ENCODE data around the gene MYO5C.
A peak's percentile ranks its signal among the peaks of the same experiment; 100 is the strongest.
"Not testable (repeated sequence)": the region's sequence is repeated elsewhere in the genome, so short reads cannot be mapped to it uniquely, and the experiment has no call there.

Gene MYO5C

DNA sequence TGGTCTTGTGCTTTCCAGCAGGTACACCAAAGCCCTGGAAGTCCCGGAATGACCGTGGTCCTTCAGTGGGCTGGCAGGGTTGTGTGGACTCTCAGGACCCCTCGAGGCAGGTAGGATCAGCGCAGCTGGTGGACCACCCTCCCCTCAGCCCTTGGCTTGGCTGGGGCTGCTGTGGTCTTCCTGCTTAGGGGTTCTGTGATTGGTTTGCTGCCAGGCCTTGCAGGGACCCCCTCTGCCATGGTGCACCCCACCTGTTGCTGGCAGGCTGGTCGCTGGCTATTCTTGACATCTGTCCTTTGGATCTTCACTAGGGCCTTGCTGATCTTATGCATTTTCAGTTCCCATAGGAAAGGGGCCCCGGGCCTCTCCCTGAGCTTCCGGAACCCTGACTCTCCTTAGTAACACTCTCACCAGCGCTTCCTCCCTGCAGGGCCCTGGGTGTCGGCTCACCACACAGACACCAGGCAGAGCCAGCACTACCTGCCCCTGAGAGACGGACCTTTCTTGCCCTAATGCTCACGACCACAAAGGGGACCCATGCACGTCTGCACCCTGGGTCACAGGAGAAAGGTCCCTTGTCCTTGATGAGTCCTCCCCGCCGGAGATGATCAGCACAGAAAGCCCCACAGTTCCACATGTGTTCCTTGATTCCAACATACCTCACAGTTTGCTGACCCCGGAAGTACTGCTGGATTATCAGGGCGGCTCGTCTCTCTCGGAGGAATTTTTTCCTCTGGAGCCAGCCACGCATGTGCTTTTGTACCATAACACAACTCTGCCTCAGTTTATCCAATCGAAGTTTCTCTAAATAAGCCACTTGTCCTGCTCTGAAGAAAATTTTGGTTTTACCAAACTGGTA, 51.7 kb downstream of the MYO5C start:
- DNase-seq (ENCODE audit: low spot score): no peak

DNA sequence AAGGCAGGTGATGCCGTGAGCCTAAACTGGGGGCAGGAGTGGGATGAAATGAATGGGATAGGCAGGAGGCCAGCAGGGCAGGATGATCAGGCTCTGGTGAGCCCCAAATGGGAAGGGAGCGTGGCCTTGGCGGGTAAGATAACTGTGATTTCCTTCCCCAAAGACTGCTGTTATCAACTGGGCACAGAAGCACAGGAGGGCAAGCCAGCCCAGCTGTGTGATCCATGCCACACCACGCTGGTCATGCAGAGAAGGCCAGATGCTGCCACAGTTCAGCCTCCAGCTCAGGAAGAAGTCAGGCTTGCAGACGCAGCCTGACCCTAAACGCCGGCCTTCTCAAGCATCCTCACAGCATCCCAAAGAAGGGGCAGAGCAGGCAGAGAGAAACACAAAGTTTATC, 52.3 kb downstream of the MYO5C start:
- no peak for DNase-seq (ENCODE audit: low spot score)

DNA sequence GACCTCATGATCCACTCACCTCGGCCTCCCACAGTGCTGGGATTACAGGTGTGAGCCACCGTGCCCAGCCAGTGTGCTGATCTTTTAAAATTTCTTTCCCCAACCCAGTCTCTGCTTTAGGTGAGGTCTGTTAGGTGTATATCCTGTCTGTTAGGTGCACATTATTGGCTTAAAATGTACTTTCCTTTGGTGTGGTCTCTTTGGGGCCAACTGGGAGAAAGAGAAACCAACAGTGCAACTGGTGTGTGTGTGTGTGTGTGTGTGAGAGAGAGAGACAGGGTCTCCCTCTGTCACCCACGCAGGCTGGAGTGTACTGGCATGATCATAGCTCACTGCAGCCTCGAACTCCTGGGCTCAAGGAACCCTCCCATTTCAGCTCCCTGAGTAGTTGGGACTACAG, 54.1 kb downstream of the MYO5C start:
- DNase-seq (ENCODE audit: low spot score): no peak

DNA sequence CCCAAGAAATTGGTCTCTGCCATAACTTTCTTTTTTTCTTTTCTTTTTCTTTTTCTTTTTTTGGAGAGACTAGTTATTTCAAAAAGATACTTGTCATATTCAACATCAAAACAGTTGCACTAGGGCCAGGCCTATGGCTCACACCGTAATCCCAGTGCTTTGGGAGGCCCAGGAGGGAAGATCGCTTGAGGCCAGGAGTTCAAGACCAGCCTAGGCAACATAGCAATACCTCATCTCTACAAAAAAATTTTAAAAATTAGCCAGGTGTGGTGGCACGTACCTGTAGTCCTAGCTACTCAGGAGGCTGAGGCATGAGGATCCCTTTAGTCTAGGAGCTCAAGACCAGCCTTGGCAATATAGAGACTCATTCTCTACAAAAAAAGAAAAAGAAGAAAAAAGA, 55.4 kb downstream of the MYO5C start:
- no peak for DNase-seq (ENCODE audit: low spot score)

DNA sequence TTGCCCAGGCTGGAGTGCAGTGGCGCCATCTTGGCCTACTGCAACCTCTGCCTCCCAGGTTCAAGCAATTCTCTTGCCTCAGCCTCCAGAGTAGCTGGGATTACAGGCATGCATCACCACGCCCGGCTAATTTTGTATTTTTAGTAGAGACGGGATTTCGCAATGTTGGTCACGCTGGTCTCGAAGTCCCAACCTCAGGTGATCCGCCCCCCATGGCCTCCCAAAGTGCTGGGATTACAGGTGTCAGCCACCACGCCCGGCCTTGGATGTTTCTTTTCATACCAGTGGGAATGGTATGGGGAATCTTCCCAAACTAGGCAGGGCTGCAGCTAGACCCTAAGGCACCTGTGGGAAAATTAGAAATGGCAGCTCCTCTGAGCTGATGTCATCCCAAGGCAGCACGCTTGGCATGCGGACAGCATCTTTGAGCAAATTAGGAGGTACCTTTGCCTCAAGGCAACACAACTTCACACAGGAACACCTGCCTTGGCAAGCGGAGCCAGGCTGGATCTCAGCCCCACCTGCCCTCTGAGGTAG, 56.5 kb downstream of the MYO5C start:
- not testable (repeated sequence) for DNase-seq (ENCODE audit: low spot score)

DNA sequence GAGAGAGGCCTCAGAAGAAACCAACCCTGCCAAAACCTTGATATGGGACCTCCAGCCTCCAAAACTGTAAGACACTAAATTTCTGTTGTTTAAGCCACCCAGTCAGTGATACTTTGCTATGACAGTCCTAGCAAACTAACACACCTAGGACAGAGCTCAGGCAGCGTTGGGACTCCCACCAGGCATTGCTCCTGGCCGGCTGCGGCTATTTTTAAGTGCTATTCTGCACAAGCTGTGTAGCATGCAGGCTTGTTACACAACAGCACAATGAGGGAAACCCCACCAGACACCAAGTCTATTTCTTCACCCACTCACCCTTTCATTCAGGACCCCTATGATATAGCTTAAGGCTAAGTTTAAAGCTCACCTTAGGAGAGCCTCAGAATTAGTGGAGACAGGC, 57.5 kb downstream of the MYO5C start:
- no peak for DNase-seq (ENCODE audit: low spot score)

DNA sequence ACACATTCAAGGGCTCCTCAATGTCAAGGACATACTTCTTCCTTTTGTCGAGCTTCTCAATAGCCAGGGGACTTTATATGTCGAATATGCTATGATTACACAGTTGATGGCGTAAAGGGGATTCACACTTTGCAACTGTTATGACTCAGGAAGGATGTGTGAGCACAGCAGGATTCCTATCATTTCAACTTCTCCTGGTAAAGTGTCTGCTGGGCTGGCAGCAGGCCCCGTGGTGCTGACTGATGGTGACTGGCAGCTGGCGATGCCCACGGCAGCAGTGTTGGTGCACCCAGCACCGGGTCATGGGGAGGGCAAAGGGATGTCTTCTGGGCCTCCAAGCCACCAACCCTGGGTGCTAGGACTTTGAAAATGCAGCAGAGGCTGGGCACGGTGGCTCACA, 59.6 kb downstream of the MYO5C start:
- DNase-seq (ENCODE audit: low spot score): no peak

DNA sequence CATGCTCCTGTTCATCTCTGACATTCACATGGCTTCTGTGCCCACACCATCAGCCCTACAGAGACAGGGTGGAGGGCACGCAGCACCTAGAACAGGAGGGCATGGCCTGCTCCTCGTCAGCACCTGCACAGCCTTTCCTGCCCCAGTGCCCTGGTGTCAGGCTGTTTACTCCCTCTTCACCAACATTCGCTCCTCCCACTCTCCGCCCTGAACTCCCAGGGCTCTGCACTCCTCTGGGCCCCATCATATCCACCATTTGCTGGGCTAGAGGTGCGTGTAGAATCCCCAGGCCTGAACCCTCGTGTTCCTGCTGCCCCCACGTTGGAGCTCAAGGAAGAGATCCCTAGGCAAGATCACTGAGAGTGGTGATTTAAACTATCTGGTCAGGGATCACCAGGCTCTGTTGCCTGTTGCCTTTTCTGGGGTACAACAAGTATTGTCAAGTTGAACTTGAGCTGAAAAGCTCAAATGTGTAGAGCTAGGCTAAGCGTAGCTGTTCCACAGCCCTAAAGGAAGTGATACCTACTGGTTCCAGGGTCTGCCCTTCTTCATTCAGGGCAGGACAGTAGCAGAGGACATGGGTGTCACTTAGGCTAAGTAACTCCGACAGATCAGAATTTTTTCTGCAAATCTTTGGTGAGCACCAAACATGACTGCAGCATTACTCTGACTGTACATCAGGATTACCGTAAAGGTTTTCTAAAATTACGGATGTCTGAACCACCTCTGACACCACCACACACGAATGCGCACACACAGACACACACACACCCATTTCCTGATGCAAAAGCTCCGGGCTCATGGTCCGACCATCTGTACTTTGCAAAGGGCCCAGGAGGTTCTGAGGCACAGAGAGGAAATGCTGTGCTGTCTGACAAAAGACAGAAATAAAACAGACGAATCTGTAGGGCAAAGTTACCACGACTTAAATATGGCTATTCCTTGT, 60.7 kb downstream of the MYO5C start:
- DNase-seq (ENCODE audit: low spot score): no peak

DNA sequence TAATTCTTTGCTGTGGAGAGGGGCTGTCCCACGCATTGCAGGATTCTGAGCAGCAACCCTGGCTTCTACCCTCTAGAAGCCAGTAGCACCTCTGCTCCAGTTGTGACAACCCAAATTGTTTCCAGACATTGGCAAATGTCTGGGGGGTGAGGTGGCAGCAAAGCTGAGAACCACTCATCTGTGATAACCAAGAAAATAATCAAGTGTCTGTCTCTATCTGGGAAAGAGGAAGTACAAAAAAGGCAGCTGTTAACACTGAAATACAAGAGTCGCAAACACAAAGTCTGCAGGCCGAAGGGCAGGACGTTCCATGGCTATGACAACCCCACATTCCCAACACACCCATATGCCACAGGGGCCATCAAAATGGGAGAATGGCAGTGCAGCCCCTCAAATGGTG, 62.2 kb downstream of the MYO5C start:
- peak; percentile 32 for DNase-seq (ENCODE audit: low spot score)

DNA sequence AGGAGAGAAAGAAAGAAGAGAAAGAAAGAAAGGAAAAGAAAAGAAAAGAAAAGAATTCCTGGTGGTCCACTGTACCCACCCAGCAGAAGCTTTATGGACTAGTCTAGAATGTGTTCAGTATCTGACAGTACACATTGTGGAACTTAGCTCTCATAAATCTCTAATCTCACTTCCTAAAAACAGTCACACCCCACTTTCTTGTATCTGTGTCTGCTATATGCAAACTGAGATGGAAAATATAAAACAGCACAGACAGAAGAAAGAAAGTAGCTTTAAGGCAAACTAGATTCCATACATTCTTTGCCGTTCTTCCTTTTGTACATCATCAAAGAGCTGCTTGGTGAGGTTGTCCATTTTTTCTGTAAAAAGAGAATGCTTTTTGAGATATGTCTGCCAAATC, 63.3 kb downstream of the MYO5C start:
- no peak for DNase-seq (ENCODE audit: low spot score)

DNA sequence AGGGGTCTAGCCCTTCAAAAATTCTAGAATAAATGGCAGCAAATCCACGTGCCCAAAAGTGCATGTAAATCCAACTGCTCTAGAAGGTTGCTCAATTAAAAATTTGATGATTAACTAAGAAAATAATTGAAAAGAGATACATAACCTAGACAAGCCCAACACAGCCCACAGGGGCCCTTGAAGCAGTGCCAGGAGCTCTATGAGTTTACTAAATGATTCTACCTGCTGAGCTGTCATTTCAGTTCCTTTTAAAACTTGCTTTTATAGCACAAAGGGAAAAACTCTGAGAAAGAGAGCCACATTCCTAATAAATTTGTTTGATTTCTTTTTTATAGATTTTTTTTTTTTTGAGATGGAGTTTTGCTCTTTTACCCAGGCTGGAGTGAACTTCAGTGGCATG, 65.5 kb downstream of the MYO5C start:
- DNase-seq (ENCODE audit: low spot score): no peak

DNA sequence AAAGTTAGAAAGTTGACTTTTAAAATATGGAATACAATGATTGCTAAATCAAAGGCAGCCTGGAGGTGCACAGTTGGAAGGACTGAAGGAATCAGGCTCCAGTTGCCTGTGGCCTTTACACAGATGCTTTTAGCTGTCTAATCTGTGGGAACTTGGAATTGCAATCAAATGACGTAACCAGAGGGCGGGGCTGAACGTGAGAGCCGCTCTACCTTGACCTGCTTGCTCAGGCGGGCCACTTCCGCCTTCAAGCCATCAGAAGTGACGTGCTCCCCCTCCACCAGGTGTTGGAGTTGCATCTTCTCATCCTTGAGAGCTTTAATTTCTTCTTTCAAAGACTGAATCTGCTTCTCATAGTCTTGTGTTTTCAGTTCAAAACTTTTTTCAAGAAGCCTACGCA, 66.7 kb downstream of the MYO5C start:
- DNase-seq (ENCODE audit: low spot score): no peak

DNA sequence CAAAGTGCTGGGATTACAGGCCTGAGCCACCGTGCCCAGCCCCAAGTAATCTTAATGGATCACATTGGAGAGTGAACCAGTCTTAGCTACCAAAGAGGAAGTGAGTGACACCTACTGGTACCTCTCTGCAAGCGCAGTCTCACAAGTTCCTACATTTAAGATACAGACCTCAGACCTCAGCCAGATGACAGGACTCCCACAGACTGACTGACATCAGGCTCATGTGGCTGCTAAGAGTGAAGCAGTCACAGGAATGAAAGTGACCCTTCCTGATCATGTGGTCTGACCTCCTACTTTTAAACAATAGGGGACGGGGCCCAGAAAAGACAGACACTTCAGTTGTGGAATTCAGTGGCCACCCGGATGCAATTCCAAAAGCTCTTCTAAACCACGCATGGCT, 68.1 kb downstream of the MYO5C start:
- DNase-seq (ENCODE audit: low spot score): peak; percentile 89

DNA sequence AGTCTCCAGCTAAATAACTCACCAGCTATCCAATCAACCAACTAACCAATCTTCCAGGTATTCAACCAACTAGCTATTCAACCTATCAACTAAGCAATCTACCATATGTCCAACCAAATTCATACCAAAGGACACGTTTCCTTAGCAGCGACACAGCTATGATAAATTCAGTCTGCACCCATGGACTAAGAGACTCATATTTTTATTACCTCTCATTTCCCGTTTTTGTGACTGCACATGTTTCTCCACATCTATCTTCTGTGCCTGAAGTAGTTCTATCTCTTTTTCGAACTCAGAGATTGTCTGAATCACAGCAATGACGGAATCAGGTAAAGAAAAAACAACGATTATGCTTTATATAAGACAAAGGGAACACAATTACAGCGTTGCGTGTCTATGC, 70.4 kb downstream of the MYO5C start:
- no peak for DNase-seq (ENCODE audit: low spot score)

DNA sequence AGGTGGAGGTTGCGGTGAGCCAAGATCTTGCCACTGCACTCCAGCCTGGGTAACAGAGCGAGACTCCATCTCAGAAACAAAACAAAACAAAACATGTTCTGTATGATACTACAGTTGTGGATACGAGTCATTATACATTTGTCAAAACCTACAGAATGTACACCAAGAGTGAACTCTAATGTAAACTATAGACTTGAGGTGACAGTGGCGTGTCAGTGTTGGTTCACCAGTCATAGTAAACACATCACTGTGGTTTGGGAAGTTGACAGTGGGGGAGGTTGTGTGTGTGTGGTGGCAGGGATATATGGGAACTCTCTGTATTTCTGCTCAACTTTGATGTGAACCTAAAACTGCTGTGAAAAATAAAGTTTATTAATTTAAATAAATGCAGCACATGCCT, 71.4 kb downstream of the MYO5C start:
- no peak for DNase-seq (ENCODE audit: low spot score)

DNA sequence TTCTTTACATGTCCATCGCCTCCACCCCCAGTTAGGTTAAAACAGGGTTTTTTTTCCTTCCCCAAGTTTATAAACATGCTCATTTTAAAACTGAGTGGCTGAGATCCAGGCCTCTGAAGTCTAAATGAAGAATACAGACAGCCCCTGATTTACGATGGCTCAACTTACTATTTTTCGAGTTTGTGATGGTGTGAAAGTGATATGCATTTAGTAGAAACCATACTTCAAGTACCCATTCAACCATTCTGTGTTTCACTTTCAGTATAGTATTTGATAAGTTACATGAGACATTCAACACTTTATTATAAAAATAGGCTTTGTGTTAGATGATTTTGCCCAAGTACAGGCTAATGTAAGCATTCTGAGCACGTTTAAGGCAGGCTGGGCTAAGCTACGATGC, 73.9 kb downstream of the MYO5C start:
- DNase-seq (ENCODE audit: low spot score): no peak

DNA sequence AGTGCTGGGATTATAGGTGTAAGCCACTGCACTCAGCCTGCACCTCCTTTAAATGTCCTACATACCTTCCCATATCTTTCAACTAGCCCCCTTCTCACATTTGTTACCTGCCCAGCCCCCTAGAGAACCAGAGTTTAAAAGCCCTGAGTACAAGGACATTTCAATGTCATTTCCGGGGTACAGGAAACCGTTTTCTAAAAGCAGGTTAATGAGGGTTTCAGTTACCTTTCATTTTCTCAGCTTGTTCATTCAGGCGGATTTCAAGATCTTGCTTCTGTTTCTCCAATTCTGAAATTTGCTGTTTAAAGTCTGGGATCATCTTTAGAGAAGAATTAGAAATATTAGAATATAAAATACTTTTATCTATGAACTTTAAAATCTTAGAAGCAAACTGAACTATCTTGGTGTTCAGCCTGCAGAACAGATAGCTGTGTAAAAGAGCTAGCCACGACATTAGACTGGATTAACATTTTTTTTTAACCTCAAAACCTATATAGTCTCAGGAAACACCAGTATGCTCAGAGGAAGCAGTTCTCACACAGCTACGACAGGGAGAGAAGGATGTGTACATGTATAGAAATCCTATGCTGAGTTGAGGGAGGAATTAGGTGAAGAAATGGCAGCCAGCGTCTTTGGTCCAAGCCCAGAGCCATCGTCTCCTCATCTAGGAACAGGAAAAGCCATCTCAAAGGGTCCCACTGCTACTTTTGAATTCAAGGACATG, 74.5 kb downstream of the MYO5C start:
- no peak for DNase-seq (ENCODE audit: low spot score)

DNA sequence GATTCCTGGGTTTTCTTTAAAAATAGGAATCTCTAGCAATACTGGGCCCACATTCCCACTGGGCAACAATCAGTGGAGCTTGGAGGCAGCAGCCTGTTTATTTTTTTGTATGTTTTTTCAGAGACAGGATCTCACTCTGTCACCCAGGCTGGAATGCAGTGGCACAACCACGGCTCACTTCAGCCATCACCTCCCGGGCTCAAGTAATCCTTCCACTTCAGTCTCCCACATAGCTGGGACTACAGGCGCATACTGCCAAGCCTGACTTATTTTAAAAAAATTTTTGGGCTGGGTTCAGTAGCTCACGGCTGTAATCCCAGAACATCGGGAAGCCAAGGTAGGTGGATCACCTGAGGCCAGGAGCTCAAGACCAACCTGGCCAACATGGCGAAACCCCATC, 75.4 kb downstream of the MYO5C start:
- no peak for DNase-seq (ENCODE audit: low spot score)

DNA sequence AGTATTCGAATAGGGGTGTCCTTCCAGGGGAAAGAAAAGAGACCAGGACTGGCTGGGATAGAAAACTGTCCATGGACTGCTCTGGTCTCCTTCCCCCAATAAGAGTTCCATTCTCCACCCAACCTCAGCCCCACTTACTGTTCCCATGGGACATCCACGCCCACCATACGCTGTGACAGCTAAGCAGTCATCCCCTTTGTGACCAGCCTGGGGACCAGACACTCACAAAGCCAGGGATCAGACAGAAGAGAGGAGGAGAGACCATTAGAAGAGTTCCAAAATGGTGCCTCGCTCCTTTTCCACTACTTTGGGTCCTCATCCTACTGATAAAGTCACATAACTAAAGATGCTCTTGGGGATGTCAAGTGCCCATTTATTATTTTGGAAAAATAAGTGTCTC, 76.8 kb downstream of the MYO5C start:
- DNase-seq (ENCODE audit: low spot score): no peak

DNA sequence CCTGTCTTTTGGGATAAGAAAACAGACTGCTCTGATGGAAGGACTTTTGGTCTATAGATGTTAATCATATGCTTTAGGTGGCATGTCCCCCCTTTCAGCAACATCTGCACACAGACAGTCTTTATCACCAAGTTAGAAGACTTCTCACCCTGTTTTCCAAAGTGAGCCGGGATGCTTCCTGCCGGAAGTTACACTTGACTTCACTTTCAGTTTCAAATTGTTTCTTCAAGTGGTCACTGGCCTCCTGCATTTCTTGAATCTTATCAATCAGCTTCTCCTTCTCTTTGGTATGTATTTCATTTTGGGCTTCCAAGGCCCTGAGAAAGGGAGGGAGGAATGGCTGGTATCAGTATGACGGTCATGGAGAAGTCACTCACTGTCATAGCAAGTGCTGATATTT, 77.2 kb downstream of the MYO5C start:
- no peak for DNase-seq (ENCODE audit: low spot score)

DNA sequence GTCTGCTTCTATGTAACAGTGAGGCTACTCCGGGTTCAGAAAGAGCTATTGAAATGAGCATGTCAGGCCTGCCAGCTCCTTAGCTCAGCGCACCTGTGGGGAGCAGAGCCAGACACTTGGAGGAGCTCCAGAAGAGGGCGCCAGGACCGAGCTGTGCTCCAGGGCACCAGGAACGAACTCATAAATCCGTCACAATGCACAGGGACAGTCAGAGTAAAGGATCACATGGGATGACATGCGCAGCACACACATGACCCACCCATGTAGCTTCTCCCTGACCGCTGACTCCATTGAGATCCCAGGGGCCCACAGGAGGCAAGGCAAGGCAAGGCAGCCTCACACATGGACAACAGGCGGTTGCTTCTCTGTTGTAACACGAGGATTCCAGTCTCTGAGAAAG, 78.4 kb downstream of the MYO5C start:
- DNase-seq (ENCODE audit: low spot score): no peak

DNA sequence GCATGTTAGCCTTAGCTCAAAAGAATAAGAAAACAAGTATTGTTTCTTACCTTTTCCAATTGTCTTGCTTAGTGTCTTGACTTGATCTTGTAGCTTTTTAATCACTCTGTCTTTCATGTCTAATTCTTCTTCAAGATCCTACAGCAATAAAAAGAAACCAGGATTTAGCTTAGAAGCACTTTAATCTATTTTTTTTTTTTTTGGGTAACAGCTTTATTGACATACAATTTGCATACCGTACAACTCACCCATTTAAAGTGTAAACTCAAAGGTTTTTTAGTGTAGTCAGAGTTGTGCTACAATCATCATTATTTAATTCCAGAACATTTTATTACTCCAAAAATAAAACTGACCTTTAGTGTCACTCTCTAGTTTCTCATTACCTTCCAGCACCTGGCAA, 81.1 kb downstream of the MYO5C start:
- no peak for DNase-seq (ENCODE audit: low spot score)

Data from GM03348 (cell line).